Fibroblast of skin of abdomen (primary cell): ENCODE results near the gene ZNF516.

ENCODE experiments used
- DNase-seq: peaks from one replicate; pipeline ENCODE4 v3.0.0-alpha.2; 2013

The ZNF516 gene

DNA sequence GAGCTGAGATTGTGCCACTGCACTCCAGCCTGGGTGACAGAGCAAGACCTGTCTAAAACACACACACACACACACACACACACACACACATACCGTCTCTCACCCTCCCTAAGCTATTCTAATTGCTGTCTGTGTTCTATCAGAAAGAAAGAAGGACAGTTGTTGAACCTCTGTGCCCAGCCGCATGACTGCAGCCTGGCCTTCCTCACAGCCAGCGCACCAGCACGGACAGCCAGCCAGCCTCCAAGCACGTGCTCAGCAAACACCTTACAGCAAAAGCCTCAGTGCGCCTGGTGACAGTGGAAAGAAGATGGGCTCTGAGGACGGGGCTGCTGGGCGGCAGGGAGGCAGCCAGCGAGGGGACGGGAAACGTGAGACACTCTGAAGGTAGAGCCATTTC, 58.0 kb downstream of the ZNF516 start:
- DNase-seq: no peak

DNA sequence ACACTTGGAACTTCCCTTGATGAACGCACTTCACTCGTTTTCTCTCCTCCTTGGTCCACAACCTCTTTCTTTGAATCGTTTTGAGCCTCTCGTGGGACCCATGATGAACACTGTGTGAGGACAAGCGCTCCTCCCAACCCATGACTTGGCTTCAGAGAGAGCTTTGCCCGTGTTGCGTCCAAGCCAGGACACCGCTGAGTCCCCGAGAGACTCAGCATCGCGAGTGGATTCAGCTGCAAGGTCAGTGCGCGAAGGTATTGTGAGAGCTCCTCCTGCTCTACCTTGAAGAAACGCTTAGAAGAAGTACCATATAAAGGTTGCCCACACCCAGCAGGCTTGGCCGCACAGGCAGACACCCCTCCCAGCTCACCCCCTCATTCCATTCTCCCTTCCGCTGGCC, 58.7 kb downstream of the ZNF516 start:
- no peak for DNase-seq

DNA sequence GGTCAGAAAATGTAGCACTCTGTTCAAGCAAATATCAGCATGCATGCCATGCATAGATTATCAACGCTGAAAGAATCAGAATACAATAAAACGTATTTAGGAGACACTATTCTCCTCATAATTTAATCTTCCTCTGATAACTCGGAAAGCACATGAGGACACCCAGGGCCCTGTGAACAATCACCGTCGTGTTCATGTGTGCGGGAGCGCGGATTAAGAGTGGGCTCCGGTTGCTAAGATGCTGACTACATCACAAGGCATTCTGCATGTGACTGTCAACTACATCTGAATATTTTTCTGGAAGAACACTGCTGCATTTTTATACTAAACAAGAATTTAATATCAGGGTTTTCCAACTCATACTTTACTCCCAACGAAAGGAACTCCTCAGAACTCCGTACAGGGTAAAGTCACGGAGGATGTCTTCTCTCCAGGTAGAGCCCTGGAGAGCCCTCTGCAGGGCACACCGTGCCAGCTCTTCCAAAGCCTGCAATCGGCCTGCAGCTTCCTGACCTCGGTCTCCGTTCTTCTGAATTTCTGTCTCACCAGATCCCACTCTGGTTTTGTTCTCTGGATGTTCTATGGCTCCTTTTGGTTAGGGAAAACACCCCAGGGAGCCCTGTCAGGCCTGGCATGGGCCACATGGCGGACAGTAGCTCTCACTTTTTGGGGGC, 59.6 kb downstream of the ZNF516 start:
- no peak for DNase-seq

DNA sequence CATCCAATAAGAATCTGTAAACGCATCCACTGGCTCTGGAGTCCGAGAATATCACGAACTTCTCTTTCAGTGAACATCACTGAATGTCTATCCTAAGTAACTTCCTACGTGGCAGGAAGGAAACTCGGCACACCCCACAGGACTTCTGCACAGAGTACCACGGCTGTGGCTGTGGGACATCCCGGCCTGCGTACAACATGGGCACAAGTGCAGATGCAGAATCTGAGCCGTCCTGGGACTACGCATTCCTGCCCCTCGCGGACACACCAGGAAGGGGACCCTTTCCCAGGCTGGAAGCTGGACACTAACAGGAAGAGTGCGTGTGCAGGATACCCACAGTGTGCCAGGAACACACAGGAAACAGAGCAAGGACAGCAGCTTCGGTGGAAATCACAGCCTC, 60.6 kb downstream of the ZNF516 start:
- DNase-seq: no peak

DNA sequence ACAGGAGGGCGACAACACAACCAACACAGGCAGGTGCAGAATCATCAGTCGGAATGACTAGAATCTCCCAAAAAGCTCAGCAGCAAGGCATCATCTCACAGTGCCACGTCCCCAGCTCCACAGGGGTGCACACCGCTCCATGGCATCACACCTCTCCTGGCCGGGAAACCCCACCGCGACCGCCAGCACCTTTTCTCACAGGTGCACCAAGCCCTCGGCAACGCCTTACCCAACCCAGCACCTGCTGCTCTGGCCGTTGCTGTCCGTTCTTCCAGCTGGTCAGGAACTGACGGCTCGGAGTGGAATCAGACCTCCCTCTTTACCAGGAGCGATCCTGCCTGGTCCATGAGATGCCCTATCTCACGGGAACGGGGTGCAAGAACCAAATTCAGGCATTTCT, 61.3 kb downstream of the ZNF516 start:
- DNase-seq: no peak

DNA sequence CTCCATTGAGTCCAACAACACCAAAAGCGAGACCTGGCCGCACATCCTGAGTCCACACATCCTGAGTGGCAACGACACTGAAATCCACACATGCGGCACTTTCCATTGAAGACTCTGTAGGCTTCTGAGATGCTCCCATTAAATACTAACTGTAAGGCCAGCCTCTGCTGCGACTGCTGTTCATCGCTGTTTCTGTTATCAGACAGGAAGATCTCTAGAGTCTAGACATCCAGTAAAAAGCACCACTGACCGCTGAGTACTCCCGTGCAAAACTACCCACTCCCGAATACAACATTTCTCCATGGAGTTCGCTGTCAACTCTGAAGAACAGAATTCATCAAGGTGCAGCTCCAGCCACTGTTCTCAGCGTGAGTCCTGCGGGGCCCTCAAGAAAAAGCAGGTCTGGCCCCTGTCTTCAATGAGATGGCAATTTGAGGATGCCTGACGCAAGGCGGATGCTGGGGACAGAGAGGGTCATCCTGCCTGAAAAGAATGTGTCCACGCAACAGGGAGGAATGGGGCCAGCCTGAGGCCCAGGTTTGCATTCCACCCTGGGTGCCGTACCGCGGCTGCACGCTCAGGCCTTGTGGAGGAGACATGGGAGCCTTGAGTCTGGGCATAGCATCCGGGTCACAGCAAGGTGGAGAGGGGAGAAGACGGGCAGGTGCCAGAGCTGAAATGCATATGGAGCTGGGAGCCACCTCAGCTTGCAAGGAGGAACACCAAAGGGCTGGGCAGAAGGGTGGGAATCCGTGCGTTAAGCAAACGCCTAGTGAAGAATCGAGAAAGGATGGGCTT, 61.9 kb downstream of the ZNF516 start:
- DNase-seq: no peak

DNA sequence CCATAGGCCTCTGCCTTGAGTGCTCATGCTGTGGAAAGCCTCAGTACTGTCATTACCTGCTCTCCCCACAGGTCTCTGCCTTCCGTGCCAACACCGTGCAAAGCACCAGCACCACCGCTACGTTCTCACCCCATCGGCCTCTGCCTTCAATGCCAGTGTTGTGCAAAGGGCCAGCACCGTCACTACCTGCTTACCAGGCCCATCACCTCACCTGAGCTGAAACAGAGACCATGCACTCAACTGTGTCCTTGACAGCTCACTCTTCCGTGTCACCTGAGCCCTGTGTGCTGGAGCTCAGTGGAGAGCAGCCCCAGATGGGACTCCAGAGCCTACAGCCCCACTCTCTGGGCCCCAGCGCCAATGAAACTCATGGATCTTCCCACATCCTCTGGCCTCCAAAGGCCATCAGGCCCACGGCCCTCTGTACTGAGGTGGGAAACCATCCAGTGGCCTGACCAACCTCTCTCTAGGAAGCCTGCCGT, 62.7 kb downstream of the ZNF516 start:
- no peak for DNase-seq

DNA sequence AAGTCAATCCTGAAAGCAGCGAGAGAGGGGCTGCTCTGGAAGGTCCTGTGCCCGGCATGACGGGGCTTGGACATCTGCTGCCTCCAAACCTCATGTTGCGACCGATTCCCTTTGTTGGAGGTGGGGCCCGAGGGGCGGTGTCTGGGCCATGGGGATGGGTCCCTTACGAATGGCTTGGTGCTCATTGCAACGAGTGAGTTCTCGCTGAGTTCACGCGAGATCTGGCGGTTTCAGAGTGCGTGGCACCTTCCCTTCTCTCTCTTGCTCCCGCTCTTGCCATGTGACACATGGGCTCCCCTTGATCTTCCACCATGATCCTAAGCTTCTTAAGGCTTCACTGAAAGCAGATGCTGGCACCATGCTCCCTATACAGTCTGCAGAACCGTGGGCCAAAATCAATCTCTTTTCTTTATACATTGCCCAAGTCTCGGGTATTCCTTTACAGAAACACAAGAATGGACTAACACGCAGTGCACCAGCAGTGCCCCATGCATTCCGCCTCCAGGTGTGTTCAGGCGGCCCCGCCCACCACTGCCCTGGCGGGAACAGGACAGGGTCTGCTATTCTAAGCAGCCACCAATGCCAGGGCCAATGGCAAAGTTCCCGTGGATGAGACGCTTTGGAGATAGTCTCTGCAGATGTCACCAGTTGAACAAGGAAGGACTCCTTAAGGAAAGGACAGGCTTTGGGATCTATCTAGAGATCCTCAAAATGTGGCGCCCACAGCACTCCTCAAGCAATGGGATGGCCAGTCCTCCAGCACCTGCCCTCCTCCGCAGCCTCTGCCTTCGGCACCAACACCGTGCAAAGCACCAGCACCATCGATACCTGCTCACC, 63.4 kb downstream of the ZNF516 start:
- DNase-seq: no peak

DNA sequence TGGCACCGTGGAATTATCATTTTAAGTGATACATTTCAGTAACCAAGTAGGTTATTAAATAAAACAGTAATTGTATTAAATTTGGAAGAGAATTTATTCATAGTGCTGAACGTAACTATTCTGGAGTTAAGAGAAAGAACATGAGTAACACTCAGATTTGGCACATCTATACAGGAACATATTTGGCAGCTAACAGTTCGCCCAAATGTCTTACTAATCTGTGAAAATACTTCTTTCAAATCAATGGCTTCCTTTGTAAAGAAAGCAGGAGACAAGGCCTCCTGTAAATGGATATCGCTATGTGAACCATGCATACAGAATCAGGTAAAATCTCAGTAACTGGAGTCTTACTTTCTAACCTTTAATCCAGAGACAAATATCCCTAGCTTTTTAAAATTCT, 64.4 kb downstream of the ZNF516 start:
- no peak for DNase-seq

DNA sequence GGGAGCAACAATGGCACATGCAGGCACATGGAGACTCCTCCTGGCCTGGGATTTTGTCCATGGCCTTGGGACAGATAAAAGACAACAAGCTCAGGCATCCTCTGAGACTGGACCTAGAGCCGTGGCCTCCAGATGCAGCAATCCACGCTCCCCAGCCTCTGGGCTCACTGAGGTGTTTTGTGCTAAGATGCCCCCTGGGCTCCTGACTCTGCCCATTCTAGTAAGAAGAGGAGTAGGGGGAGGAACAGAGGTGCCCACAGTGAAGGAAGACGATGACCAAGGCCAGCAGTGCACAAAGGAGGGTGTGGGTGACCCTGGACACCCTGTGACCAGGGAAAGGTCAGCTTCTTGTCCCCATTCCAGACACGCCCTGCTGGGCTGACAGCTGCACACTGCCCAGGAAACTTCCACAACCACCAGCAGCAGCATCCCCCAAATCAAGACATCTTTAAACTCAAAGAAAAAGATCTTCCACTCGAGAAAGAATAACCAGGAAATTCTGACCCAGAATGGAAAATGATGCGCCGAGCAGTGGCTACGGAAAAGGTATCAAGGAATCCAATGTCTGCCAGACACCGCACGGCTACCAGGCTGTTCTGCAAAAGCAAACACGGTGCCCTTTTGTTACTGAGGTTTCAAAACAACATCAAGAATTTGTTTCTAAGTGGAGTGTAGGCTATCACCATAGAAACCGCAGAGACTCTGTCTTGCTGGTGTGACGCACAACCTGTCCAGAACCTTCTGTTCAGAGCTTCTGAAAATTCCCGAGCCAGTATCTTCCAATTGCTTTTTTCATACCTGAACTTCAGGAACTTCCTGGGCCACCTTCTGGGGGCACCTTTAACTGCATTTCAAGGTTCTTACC, 65.5 kb downstream of the ZNF516 start:
- no peak for DNase-seq

DNA sequence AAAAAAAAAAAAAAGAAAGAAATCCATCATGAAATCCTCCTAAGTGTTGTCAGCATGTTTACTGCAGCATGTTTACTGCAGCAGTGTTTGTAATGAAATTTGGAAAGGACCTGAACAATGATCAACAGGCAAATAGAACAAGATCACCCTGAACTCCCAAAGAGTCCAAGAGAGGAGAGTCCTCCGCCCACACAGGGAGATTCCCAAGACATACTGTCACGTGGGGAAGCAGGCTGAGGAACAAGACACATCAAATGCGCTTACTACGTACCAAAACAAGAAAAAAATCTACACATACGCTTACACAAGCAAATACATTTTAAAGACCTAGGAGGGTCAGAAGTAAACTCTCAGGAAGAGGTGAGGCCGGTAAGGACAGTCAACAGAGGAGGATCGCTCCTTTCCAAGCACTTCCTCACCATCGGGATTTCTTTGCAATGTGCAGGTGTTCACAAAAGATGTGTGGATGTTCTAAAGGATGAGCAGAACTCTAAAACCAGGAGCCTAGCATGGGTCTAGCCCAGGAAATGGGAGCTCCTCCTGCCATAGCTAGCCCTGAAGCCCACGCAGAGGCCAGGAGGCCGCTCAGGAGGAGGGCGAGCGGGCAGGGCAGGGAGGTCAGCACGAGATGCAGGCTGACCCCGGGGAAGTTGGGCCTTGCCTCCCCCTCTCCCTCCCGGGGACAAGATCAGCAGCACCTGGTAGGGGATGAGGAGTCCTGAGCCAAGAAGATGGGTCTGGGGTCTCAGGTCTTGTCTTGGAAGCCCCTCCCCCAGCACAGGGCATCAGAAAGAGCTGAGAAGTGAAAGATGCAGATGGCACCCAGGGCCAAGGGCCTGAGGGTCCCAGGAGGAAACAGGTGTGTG, 66.4 kb downstream of the ZNF516 start:
- DNase-seq: no peak

DNA sequence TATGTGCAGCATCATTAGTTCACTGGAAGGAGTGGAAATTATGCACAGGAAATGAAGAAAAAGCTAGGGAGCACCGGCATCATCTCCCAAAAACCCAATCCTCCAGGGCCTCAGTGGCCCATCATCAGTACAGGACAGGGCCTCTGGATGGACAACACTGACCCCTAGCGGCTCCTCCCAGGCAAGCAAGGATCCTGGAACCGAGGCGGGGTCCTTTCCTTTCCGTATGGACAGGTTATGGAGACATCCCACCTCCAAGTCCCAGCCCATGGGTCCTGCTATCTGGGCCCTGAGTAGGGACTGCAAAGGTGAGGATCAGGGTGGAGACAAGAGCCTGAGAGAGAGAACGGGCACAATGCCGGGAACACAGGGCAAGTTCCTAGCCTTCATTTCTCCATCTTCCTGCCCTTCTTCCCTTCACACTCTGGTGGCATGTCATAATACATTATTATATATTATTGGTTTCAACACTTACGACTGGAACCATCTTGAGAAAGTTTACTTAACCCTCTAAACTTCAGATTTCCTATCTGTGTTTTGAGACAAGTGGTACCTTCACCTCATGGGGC, 68.2 kb downstream of the ZNF516 start:
- peak; percentile 16 for DNase-seq

DNA sequence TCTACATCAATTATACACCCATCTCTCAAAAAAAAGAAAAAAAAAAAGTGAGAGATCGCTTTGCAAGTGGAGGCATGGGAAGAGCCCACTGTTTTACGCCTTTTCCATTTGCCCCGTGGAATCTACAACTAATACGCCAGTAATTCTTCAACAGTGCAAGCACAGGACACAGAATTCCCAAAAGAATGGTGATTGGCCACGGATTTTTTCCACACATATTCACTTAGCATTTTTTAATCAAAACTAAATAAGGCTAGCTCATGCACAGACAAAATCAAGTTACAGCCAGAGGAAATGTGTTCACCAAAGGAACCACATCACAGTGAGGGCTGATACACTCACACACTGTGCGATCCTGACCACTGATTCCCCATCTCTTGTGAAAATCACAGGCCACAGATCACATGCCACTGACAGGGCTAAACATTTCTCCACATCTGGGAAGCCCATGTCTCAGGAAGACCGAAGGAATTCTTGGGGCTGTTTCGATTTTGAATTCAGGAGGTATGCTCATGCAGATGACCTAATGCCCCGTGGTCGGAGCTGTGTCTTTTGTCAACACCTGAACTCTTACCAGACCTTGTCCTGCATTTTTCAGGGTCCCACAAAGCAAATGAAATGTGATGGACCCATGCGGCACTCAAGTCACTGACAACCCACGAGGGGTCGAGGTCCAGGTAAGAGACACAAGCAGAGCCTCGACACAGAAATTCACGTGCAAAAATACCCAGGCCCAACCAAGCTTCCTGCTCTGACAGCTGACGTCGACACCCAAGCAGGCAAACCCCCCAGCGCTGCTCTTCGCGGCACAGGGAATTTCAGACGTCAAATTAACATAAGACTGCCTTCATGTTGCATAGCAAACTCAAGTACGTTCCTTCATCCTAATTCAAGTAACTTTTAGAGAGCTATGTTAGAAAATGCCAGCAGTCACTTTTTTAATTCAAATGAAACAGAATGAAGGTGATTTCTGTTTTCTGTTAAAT, 69.6 kb downstream of the ZNF516 start:
- peak; percentile 77 for DNase-seq

DNA sequence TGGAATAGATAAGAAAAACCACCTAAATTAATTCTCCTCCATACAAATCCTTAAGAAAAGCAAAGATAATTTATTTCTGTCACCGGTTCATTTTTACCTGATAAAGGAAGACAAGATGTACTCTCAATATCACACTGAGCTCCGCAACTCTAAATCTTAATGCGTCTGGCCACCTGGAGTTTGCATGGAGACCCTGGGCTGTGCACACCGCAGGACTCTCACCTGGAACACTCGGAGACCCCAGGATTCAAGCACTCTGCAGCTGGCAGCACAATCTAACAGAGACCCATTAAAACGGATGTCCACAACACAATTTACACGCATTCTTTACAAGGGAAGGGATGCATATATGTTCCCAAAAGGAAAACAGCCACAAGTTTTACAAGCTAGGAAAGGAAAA, 72.2 kb downstream of the ZNF516 start:
- DNase-seq: no peak

DNA sequence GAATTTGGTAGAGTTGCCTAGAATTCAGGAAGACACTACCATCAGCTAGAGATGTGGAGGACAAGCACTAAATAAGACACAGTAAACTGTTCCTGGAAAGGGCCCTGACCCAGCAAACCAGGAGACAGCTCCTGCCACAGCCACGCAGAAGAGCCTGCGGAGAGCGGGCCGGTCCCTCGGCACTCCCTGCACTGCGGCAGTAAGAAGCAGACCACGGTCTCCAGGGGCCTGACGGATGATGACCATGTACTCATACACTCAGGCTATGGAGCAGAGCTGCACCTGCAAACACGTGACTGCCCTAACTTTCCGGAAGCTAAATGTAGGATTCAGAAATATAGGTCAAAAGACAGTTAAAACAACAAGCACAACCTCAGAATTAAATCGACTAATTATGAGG, 72.9 kb downstream of the ZNF516 start:
- DNase-seq: no peak

DNA sequence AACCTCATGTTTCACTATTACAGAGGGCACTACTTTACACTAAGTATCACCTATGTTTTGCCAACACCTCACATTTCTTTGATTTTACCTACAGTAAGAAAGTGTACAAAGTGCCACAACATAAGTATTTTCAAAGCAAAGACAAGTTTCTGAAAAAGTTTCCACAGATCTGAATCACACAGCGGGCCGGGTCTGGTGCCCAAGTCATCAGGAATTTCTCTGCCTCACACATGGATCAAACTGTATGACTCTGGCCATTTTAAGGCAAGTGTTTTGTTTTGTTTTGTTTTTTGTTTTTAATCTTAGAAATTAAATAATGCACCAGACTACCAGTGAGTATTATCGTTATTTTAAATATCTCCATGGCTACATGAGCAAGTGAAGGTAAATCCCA, 73.4 kb downstream of the ZNF516 start:
- no peak for DNase-seq

DNA sequence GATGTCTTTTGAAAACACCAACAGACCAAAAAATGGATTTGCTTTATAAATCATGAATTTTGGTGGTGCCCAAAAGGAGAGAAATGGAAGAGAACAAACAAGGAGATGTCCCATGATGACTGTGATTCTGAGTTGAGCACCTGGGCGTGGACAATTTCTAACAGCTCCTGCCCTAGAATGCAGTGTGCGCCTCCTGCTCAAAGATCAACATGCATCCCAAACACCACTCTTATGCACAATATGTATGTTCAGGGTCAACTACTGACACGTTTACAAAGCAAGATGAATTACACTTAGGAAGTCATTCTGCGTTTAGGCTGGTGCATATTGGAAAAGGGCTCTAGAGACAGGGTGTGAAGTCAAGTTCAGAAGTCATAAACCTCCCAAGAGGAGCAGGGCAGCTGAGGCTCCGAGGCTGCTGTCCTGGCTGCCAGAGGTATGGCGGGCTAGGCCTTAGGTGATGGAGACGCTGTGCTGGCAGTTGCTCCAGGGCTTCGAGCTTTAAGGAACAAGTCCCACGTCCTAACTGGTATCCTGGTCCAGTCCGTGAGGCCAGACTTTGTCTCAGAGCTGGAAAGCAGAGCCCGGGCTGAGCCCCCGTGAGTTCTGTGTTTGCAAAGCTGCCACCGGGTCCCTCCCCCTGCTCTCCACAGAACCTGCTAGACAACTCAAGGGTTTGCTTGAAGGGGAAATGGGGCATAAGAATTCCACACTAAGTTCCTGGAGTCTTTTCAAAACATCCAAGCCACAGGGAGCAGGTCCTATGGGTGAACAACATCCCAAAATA, 74.0 kb downstream of the ZNF516 start:
- no peak for DNase-seq

DNA sequence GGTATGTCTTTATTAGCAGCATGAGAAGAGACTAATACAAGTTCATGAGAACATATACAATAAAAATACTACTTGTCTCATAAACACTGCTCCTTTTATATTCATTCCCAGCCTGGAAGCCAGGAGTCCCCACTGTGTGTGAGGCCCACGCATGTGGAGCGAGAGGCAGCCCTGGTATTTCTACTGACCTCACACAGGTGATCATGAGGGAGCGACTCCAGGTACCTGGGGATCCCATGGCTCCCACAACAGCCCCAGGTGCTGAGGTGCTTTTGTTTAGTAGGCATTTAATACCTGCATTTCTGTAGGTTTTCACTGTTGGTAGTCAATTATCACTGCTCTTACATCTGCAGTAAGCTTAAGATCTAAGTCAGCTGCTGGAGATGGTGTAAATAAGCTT, 75.2 kb downstream of the ZNF516 start:
- no peak for DNase-seq

DNA sequence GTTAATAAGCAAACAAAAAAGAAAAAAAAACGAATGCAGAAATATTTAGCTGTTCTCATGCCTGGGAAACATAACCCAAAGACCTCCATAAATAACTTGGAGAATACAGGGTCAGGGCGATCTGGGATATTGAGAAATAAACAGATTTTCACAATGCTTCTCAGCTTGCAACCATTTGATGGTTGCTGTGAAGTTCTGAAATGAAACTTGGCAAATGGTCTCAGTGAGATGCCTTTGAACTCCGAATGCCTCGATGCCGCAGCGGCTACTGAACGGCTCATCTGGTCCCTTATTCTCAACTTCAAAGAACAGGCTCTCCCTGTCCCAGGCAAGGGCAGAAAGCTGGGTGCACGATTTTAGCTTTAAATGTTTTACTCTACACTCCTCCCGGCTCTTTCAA, 78.1 kb downstream of the ZNF516 start:
- DNase-seq: peak; percentile 67
